ENCODE results near the gene PCYT1B. TPM values are rescaled to one million over a fixed set of nuclear protein-coding genes. Genes with fewer than 3 reads are reported as not detected.
A peak's percentile ranks its signal among the peaks of the same experiment; 100 is the strongest.

PCYT1B gene
- total and polyA plus RNA-seq, 2 of the 13 experiments (the other 11 are each of a cell fraction or from before 2014, with no cell fraction given): 6.1 to 9.2 TPM

DNA sequence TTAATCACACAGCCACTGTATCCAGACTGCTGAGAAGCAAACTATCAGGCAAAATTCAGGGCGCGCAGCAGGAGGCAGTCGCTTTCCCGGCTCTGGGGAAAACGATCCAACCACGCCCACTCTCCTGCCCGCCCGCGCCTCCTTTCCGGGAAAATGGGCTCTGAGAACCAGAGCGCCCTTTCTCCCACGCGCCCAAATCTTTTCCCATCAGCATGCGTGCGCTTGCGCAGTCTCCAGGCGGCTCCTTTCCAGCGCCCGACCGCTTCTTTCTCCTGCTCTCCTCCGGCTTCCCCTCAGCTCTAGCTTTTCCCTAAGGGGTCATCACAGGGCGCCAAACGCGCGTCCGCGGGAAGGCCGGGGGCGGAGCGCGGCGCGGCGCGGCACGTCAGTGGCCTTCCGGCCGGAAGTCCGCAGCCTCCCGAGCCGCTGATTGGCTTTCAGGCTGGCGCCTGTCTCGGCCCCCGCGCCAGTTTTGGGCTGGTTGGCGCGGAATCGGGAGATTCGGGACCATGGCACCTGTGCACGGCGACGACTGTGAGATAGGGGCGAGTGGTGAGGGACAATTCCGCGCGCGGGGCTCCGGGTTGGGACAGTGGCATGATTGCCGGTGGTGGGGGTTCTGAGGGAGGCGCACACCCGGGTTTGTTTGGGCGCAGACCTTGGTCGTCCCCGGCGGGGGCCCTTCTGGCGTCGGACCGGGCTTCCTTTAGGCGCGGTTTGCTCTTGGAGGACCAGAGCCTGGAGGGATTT lies 46.5 kb upstream of the PCYT1B start, which contains the start of gene POLA1 (continued):
- TF ChIP-seq, protein P1, sequence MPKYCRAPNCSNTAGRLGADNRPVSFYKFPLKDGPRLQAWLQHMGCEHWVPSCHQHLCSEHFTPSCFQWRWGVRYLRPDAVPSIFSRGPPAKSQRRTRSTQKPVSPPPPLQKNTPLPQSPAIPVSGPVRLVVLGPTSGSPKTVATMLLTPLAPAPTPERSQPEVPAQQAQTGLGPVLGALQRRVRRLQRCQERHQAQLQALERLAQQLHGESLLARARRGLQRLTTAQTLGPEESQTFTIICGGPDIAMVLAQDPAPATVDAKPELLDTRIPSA (CRISPR knock-in tag; IDR thresholded peaks at IDR 0.05; ENCODE audit: borderline replicate concordance): no peak
- TF ChIP-seq, protein P2, sequence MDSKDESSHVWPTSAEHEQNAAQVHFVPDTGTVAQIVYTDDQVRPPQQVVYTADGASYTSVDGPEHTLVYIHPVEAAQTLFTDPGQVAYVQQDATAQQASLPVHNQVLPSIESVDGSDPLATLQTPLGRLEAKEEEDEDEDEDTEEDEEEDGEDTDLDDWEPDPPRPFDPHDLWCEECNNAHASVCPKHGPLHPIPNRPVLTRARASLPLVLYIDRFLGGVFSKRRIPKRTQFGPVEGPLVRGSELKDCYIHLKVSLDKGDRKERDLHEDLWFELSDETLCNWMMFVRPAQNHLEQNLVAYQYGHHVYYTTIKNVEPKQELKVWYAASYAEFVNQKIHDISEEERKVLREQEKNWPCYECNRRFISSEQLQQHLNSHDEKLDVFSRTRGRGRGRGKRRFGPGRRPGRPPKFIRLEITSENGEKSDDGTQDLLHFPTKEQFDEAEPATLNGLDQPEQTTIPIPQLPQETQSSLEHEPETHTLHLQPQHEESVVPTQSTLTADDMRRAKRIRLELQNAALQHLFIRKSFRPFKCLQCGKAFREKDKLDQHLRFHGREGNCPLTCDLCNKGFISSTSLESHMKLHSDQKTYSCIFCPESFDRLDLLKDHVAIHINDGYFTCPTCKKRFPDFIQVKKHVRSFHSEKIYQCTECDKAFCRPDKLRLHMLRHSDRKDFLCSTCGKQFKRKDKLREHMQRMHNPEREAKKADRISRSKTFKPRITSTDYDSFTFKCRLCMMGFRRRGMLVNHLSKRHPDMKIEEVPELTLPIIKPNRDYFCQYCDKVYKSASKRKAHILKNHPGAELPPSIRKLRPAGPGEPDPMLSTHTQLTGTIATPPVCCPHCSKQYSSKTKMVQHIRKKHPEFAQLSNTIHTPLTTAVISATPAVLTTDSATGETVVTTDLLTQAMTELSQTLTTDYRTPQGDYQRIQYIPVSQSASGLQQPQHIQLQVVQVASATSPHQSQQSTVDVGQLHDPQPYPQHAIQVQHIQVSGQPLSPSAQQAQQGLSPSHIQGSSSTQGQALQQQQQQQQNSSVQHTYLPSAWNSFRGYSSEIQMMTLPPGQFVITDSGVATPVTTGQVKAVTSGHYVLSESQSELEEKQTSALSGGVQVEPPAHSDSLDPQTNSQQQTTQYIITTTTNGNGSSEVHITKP (CRISPR knock-in tag; IDR thresholded peaks at IDR 0.05; ENCODE audit: low read depth): no peak
- TF ChIP-seq ARNT (IDR thresholded peaks at IDR 0.05) (no peak), SRSF1 (optimal IDR thresholded peaks at IDR 0.05; ENCODE audit: low read depth, low read length) (no peak), PTBP1 (IDR thresholded peaks at IDR 0.05; ENCODE audit: low read depth, low read length, poor library complexity, severe bottlenecking) (no peak), ZNF737 (CRISPR knock-in tag; IDR thresholded peaks at IDR 0.05; ENCODE audit: borderline replicate concordance) (no peak), ZNF777 (CRISPR knock-in tag; IDR thresholded peaks at IDR 0.05) (peak; percentile 26; the same call in 1 of the 2 replicates), ZNF30 (CRISPR knock-in tag; IDR thresholded peaks at IDR 0.05) (no peak), GFI1 (CRISPR knock-in tag; IDR thresholded peaks at IDR 0.05; ENCODE audit: borderline replicate concordance) (peak; percentile 51; the same call in 1 of the 2 replicates), HNF4A (CRISPR knock-in tag; IDR thresholded peaks at IDR 0.05) (no peak), ZSCAN25 (CRISPR knock-in tag; IDR thresholded peaks at IDR 0.05) (no peak), PHF21A (CRISPR knock-in tag; IDR thresholded peaks at IDR 0.05) (peak; percentile 72), HNRNPH1 (optimal IDR thresholded peaks at IDR 0.05; ENCODE audit: low read depth, low read length) (no peak), PAF1 (CRISPR knock-in tag; IDR thresholded peaks at IDR 0.05) (no peak), ZNF558 (CRISPR knock-in tag; IDR thresholded peaks at IDR 0.05; ENCODE audit: borderline replicate concordance) (no peak), SIX1 (CRISPR knock-in tag; IDR thresholded peaks at IDR 0.05; ENCODE audit: borderline replicate concordance) (no peak), KAT8 (CRISPR knock-in tag; IDR thresholded peaks at IDR 0.05) (peak; percentile 92)
- TF ChIP-seq, protein P3, sequence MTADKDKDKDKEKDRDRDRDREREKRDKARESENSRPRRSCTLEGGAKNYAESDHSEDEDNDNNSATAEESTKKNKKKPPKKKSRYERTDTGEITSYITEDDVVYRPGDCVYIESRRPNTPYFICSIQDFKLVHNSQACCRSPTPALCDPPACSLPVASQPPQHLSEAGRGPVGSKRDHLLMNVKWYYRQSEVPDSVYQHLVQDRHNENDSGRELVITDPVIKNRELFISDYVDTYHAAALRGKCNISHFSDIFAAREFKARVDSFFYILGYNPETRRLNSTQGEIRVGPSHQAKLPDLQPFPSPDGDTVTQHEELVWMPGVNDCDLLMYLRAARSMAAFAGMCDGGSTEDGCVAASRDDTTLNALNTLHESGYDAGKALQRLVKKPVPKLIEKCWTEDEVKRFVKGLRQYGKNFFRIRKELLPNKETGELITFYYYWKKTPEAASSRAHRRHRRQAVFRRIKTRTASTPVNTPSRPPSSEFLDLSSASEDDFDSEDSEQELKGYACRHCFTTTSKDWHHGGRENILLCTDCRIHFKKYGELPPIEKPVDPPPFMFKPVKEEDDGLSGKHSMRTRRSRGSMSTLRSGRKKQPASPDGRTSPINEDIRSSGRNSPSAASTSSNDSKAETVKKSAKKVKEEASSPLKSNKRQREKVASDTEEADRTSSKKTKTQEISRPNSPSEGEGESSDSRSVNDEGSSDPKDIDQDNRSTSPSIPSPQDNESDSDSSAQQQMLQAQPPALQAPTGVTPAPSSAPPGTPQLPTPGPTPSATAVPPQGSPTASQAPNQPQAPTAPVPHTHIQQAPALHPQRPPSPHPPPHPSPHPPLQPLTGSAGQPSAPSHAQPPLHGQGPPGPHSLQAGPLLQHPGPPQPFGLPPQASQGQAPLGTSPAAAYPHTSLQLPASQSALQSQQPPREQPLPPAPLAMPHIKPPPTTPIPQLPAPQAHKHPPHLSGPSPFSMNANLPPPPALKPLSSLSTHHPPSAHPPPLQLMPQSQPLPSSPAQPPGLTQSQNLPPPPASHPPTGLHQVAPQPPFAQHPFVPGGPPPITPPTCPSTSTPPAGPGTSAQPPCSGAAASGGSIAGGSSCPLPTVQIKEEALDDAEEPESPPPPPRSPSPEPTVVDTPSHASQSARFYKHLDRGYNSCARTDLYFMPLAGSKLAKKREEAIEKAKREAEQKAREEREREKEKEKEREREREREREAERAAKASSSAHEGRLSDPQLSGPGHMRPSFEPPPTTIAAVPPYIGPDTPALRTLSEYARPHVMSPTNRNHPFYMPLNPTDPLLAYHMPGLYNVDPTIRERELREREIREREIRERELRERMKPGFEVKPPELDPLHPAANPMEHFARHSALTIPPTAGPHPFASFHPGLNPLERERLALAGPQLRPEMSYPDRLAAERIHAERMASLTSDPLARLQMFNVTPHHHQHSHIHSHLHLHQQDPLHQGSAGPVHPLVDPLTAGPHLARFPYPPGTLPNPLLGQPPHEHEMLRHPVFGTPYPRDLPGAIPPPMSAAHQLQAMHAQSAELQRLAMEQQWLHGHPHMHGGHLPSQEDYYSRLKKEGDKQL (CRISPR knock-in tag; IDR thresholded peaks at IDR 0.05; ENCODE audit: low read depth): no peak
- TF ChIP-seq, protein P4, sequence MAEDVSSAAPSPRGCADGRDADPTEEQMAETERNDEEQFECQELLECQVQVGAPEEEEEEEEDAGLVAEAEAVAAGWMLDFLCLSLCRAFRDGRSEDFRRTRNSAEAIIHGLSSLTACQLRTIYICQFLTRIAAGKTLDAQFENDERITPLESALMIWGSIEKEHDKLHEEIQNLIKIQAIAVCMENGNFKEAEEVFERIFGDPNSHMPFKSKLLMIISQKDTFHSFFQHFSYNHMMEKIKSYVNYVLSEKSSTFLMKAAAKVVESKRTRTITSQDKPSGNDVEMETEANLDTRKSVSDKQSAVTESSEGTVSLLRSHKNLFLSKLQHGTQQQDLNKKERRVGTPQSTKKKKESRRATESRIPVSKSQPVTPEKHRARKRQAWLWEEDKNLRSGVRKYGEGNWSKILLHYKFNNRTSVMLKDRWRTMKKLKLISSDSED (CRISPR knock-in tag; IDR thresholded peaks at IDR 0.05): no peak

All from HepG2 (cell line).